Astrocyte (in vitro differentiated cells and primary cell): ENCODE measurements around the gene FAM168A. TPM values are rescaled to one million over a fixed set of nuclear protein-coding genes. Genes with fewer than 3 reads are reported as not detected.

ENCODE experiments used
- DNase-seq: peaks from one replicate; pipeline ENCODE4 v3.0.0-alpha.2; 2010; ENCODE audit warnings: low read depth
- FAIRE-seq: peaks from 2 replicates; lab custom pipeline; 2011; peaks lifted over from hg19 to GRCh38; lab: Jason Lieb, UNC
- H2AFZ ChIP-seq: 2 replicates; pipeline ENCODE4 v1.6.0; 2012; ENCODE audit warnings: low read depth, low read length, inconsistent platforms
- H3K27ac ChIP-seq: 2 replicates; pipeline ENCODE4 v1.5.1; 2011; ENCODE audit warnings: low read depth, low read length, inconsistent platforms
- H3K27me3 ChIP-seq: 2 replicates; pipeline ENCODE4 v1.6.0; 2011; ENCODE audit warnings: low read length, inconsistent platforms; ENCODE audit not compliant: insufficient read depth
- H3K36me3 ChIP-seq: 2 replicates; pipeline ENCODE4 v1.5.1; 2011; ENCODE audit warnings: low read length, inconsistent platforms; ENCODE audit not compliant: insufficient read depth
- H3K4me1 ChIP-seq: 2 replicates; pipeline ENCODE4 v1.5.1; 2011; ENCODE audit warnings: low read length, inconsistent platforms; ENCODE audit not compliant: insufficient read depth
- H3K4me2 ChIP-seq: 2 replicates; pipeline ENCODE4 v1.6.0; 2012; ENCODE audit warnings: low read length, inconsistent platforms
- H3K4me3 ChIP-seq: 2 replicates; pipeline ENCODE4 v1.5.1; 2011; ENCODE audit warnings: low read depth, mild to moderate bottlenecking, low read length, inconsistent platforms; ENCODE audit not compliant: insufficient read depth
- H3K79me2 ChIP-seq: 2 replicates; pipeline ENCODE4 v1.6.0; 2012; ENCODE audit warnings: mild to moderate bottlenecking, low read length, inconsistent platforms; ENCODE audit not compliant: insufficient read depth
- H3K9ac ChIP-seq: 2 replicates; pipeline ENCODE4 v1.6.0; 2012; ENCODE audit warnings: mild to moderate bottlenecking, low read length, inconsistent platforms
- H3K9me3 ChIP-seq: 2 replicates; pipeline ENCODE4 v1.5.1; 2012; ENCODE audit warnings: low read depth, mild to moderate bottlenecking, low read length, inconsistent platforms; ENCODE audit not compliant: insufficient read depth
- H4K20me1 ChIP-seq: 2 replicates; pipeline ENCODE4 v1.6.0; 2012; ENCODE audit warnings: low read length, inconsistent platforms; ENCODE audit not compliant: insufficient read depth
- H3K27ac Mint-ChIP-seq: one replicate; pipeline ENCODE4 v1.8.0; 2021; ENCODE audit warnings: mild to moderate bottlenecking, mixed read lengths; ENCODE audit not compliant: unreplicated experiment
- H3K27me3 Mint-ChIP-seq: one replicate; pipeline ENCODE4 v1.8.0; 2021; ENCODE audit warnings: low read depth, mixed read lengths; ENCODE audit not compliant: unreplicated experiment
- H3K36me3 Mint-ChIP-seq: one replicate; pipeline ENCODE4 v1.8.0; 2021; ENCODE audit warnings: low read depth, mixed read lengths; ENCODE audit not compliant: unreplicated experiment
- H3K4me1 Mint-ChIP-seq: one replicate; pipeline ENCODE4 v1.8.0; 2021; ENCODE audit warnings: low read depth, mixed read lengths; ENCODE audit not compliant: unreplicated experiment
- H3K4me3 Mint-ChIP-seq: one replicate; pipeline ENCODE4 v1.8.0; 2021; ENCODE audit warnings: mild to moderate bottlenecking, moderate library complexity, mixed read lengths; ENCODE audit not compliant: unreplicated experiment
- H3K9me3 Mint-ChIP-seq: one replicate; pipeline ENCODE4 v1.8.0; 2021; ENCODE audit warnings: mild to moderate bottlenecking, mixed read lengths; ENCODE audit not compliant: unreplicated experiment
- CTCF ChIP-seq: IDR thresholded peaks from 2 replicates; pipeline ENCODE4 v1.5.1; 2011; ENCODE audit warnings: low read depth, mild to moderate bottlenecking, inconsistent platforms, low read length, moderate library complexity; ENCODE audit not compliant: insufficient read depth
- EZH2 ChIP-seq: IDR thresholded peaks from 2 replicates; pipeline ENCODE4 v1.6.1; 2012; ENCODE audit warnings: mild to moderate bottlenecking, low read length, inconsistent platforms; ENCODE audit not compliant: insufficient read depth
- total RNA-seq: library from RNA; stranded (reverse); gene quantifications from 2 replicates; pipeline ENCODE4 v1.2.1, GENCODE V29; 2021

The FAM168A gene
- total RNA-seq, 1 donor from 2014 or later: 44.8 TPM

DNA sequence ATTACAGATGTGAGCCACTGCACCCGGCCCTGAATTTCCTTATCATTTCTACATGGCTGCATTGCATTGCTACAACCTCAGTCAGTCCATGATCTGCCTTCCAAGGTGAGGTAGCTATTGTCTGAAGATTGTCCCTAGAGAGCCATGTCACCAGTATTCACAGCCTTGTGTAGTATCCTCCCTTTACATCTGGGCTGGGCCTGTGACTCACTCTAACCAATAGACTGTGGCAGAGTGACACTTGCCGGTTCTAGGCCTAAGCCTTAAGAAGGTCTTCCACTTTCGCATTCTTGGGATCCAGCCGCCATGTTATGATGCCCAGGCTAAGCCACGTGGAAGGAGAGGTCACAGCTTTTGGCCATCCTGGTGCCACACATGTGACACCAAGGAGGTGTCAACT, 38.3 kb upstream of the FAM168A start:
- FAIRE-seq (no peak), DNase-seq (no peak)
- H3K36me3 ChIP-seq: no peaks in the 10 kb centered on the region
- no peaks in the 10 kb centered on the region for H3K9me3 Mint-ChIP-seq
- no peak overlapping the region for H3K4me2 ChIP-seq
- TF ChIP-seq EZH2 (no peak), CTCF (no peak)
- no peak overlapping the region for H3K4me3 Mint-ChIP-seq
- no peak overlapping the region for H2AFZ ChIP-seq
- H3K36me3 Mint-ChIP-seq: no peaks in the 10 kb centered on the region
- H3K4me1 ChIP-seq: no peaks in the 10 kb centered on the region
- no peak overlapping the region for H3K4me3 ChIP-seq
- no peaks in the 10 kb centered on the region for H3K27me3 ChIP-seq
- H3K27me3 Mint-ChIP-seq: peaks cover 6% of the 10 kb centered on the region
- H3K4me1 Mint-ChIP-seq: no peaks in the 10 kb centered on the region
- H3K27ac ChIP-seq: no peak overlapping the region
- no peaks in the 10 kb centered on the region for H3K9me3 ChIP-seq
- no peaks in the 10 kb centered on the region for H4K20me1 ChIP-seq
- H3K9ac ChIP-seq: no peak overlapping the region
- no peaks in the 10 kb centered on the region for H3K79me2 ChIP-seq
- no peak overlapping the region for H3K27ac Mint-ChIP-seq

DNA sequence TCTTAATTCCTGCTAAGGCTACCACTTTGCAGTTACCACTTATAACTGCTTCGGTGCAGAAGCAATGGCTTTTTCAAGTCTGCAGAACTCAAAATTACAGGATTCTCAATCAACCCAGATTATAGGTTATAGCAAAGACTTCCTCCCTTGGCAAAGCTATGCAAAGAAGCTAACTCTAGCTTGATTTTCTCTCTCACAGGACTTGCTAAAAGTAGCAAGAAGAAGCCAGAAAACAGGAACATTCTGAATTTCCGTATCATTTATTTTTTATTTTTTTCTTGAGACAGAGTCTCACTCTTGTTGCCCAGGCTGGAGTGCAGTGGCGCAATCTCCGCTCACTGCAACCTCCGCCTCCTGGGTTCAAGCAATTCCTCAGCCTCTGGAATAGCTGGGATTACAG, 37.8 kb upstream of the FAM168A start:
- H3K36me3 Mint-ChIP-seq: no peaks in the 10 kb centered on the region
- H3K27me3 ChIP-seq: no peaks in the 10 kb centered on the region
- H3K9ac ChIP-seq: no peak overlapping the region
- H3K4me1 ChIP-seq: no peaks in the 10 kb centered on the region
- TF ChIP-seq CTCF (no peak), EZH2 (no peak)
- H3K36me3 ChIP-seq: no peaks in the 10 kb centered on the region
- no peak for FAIRE-seq
- H3K27me3 Mint-ChIP-seq: peaks cover 6% of the 10 kb centered on the region
- H3K4me1 Mint-ChIP-seq: no peaks in the 10 kb centered on the region
- H3K4me2 ChIP-seq: no peak overlapping the region
- H3K27ac Mint-ChIP-seq: no peak overlapping the region
- no peak for DNase-seq
- H3K79me2 ChIP-seq: no peaks in the 10 kb centered on the region
- no peak overlapping the region for H3K4me3 Mint-ChIP-seq
- no peak overlapping the region for H3K27ac ChIP-seq
- no peak overlapping the region for H3K4me3 ChIP-seq
- no peaks in the 10 kb centered on the region for H4K20me1 ChIP-seq
- no peaks in the 10 kb centered on the region for H3K9me3 ChIP-seq
- H3K9me3 Mint-ChIP-seq: no peaks in the 10 kb centered on the region
- H2AFZ ChIP-seq: no peak overlapping the region

- Histone ChIP-seq H3K9me3 (no peaks in the 10 kb centered on the region), H3K27ac (no peak overlapping the region), H3K4me2 (no peak overlapping the region), H3K36me3 (no peaks in the 10 kb centered on the region), H3K27me3 (no peaks in the 10 kb centered on the region), H2AFZ (no peak overlapping the region), H3K4me3 (no peak overlapping the region), H3K4me1 (no peaks in the 10 kb centered on the region), H4K20me1 (no peaks in the 10 kb centered on the region), H3K9ac (no peak overlapping the region), H3K79me2 (no peaks in the 10 kb centered on the region)
- FAIRE-seq (no peak), DNase-seq (no peak)
- H3K36me3 Mint-ChIP-seq: no peaks in the 10 kb centered on the region
- H3K9me3 Mint-ChIP-seq: no peaks in the 10 kb centered on the region
- no peaks in the 10 kb centered on the region for H3K4me1 Mint-ChIP-seq
- no peak for TF ChIP-seq CTCF
- no peak for TF ChIP-seq EZH2
- H3K4me3 Mint-ChIP-seq: no peak overlapping the region
- H3K27me3 Mint-ChIP-seq: peaks cover 6% of the 10 kb centered on the region
- H3K27ac Mint-ChIP-seq: no peak overlapping the region
Measured at GRCh38 chr11:73633999-73634398, 36.1 kb upstream of the FAM168A start.
